ENCODE measurements around the gene VAC14.

DNA sequence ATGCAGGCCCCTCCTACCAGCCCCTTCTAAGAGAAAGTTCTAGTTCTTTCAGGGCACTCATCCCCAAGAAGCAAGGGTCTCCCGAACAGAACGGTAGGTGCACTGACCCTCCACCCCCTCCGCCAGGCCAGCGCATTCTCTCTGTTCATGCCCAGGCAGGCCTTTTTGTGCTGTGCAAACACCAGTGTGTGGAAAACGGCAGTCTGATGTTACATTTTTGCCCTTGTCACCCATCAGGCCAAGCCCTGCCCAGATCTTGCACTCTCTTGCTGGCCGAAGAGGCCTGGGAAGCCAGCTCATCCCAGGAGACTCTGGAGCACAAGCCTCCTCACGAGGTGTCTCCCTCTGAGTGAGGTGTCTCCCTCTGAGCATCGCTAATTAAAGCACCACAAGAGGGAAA, 99.0 kb downstream of the VAC14 start:
- TF ChIP-seq POLR2AphosphoS5 (IDR thresholded peaks at IDR 0.05; ENCODE audit: low read depth, low read length) (no peak), POLR2A (IDR thresholded peaks at IDR 0.05; ENCODE audit: low read depth, low read length) (no peak), POU2F2 (IDR thresholded peaks at IDR 0.05; ENCODE audit: low read depth, low read length) (no peak), TAF1 (IDR thresholded peaks at IDR 0.05; ENCODE audit: low read depth, low read length) (no peak)

Measured in GM12891 (cell line).